H1 (cell line): Measurements from ENCODE around the gene BRME1.

ENCODE experiments used
- GTF2F1 ChIP-seq: IDR thresholded peaks from 2 replicates; pipeline ENCODE4 v1.6.1; 2012; ENCODE audit warnings: low read depth, low read length, improper control_type of control experiment, borderline replicate concordance
- SP2 ChIP-seq: IDR thresholded peaks from 2 replicates; pipeline ENCODE4 v1.6.1; 2012; ENCODE audit warnings: mild to moderate bottlenecking, low read length, inconsistent platforms
- TBP ChIP-seq: IDR thresholded peaks from 2 replicates; pipeline ENCODE4 v1.6.1; 2011; ENCODE audit warnings: low read depth, low read length, improper control_type of control experiment
- TF ChIP-seq, protein P1 (sequence below): IDR thresholded peaks from 2 replicates; pipeline ENCODE4 v1.6.1; 2011; ENCODE audit warnings: low read depth, mild to moderate bottlenecking, low read length; ENCODE audit not compliant: insufficient read depth

DNA sequence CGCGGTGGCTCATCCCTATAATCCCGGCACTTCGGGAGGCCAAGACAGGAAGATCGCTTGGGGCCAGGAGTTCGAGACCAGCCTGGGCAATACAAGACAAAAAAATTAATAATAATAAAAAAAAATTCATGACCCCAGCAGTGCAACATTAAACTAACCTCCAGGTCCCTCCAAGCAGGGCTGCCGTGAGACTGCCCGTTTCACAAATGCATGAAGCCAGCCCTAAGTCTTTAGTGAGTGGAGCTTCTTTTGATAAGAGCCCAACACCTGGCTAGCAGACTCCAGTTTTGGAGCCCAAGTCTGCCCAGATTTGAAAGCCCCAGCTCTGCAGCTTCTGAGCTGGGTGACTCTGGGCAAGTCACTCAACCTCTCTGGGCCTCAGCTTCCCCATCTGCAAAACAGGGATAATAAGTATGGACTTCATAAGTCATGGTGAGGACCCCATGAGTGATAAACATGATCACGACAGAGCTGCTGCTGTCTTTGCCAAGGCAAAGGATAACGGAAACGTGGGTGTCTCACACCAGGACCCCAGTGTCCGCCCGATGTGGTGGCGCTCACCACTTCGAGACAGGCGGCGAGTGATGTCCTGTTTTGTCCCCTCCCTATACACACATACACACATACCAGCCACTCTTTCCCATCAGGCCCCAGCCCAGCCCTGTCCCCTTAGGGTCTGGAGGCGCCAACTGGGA is 67.3 kb downstream of the BRME1 start:
- TF ChIP-seq GTF2F1 (no peak), SP2 (no peak), TBP (no peak)
- TF ChIP-seq, protein P1, sequence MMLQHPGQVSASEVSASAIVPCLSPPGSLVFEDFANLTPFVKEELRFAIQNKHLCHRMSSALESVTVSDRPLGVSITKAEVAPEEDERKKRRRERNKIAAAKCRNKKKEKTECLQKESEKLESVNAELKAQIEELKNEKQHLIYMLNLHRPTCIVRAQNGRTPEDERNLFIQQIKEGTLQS = no peak
